Astrocyte of the cerebellum (primary cell): ENCODE results near the gene SNRPA.

Experiments
- DNase-seq: peaks from one replicate; pipeline ENCODE4 v3.0.0-alpha.2; 2011; ENCODE audit warnings: low read depth
- H3K4me3 ChIP-seq: 2 replicates; pipeline ENCODE4 v1.5.1; 2011; ENCODE audit warnings: mild to moderate bottlenecking, low read depth, low read length, moderate library complexity
- CTCF ChIP-seq: IDR thresholded peaks from 2 replicates; pipeline ENCODE4 v1.5.1; 2012; ENCODE audit warnings: low read length, low read depth, moderate library complexity, mild to moderate bottlenecking; ENCODE audit errors: missing control alignments
- in situ Hi-C: cut with HindIII; loops from 2 replicates; pipeline ENCODE4 v1.10.0; 2017; ENCODE audit warnings: low sequenced_read_pairs

The SNRPA gene

DNA sequence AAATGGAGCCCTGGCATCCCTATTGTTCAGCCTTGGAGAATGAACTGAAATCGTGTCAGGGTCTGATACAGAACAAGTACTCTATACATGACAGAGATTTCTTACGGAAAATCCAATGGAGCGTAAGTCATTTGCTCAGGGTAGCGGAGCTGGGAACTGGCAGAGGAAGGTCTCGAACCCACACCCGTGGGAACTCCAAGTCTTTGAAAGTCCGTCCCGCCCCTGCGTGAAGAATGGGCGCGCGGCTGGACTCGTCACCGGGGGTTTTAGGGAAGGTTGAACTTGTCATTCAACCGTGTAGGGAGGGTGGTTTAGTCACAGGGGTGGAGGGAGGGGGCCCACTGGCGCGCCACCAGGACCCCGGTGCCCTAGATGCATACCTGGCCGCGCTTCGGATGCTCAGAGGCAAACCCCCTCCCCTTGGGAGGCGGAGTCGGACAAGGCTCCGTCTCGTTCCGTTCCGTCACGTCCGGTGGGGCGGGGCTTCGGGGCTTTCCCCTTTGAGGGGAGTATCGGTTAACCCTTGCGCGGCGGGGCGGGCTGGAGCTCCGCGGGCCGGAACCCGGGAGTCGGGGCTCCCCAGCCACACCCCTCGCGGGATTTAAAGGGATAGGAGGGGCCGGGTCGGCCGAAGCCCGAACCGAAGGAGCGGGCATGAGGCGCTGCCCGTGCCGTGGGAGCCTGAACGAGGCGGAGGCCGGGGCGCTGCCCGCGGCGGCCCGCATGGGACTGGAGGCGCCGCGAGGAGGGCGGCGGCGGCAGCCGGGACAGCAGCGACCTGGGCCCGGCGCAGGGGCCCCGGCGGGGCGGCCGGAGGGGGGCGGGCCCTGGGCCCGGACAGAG lies 34.3 kb upstream of the SNRPA start, which contains the start of the genes COQ8B and ITPKC:
TSS of gene COQ8B (minus strand) at position 405 of the 843 bp plus-strand sequence. CDS start 2,254 bp downstream, outside the sequence.
TSS of gene ITPKC (plus strand) at position 631 of the 843 bp plus-strand sequence. CDS start at position 655, 24 bp downstream.
- in situ Hi-C loops: no loop called here
- TF ChIP-seq CTCF: no peak
- peak; percentile 96 for DNase-seq
- H3K4me3 ChIP-seq: peak within 1 kb of the TSS; percentile 71

DNA sequence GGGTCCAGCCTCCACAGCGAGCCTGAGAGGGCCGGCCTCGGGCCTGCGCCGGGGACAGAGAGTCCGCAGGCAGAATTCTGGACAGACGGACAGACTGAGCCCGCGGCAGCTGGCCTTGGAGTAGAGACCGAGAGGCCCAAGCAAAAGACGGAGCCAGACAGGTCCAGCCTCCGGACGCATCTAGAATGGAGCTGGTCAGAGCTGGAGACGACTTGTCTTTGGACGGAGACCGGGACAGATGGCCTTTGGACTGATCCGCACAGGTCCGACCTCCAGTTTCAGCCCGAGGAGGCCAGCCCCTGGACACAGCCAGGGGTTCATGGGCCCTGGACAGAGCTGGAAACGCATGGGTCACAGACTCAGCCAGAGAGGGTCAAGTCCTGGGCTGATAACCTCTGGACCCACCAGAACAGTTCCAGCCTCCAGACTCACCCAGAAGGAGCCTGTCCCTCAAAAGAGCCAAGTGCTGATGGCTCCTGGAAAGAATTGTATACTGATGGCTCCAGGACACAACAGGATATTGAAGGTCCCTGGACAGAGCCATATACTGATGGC lies 33.6 kb upstream of the SNRPA start:
- DNase-seq: no peak
- in situ Hi-C loops: no loop called here
- H3K4me3 ChIP-seq: peak overlapping the region; percentile 71
- TF ChIP-seq CTCF: no peak

- in situ Hi-C loops: no loop called here
- H3K4me3 ChIP-seq: peak overlapping the region; percentile 71
- DNase-seq: no peak
- TF ChIP-seq CTCF: no peak
Measured at GRCh38 chr19:40717880-40718773, 32.9 kb upstream of the SNRPA start.

- H3K4me3 ChIP-seq: peak overlapping the region; percentile 71
- no peak for TF ChIP-seq CTCF
- no peak for DNase-seq
- in situ Hi-C loops: no loop called here
Measured at GRCh38 chr19:40718774-40719391, 32.1 kb upstream of the SNRPA start.

DNA sequence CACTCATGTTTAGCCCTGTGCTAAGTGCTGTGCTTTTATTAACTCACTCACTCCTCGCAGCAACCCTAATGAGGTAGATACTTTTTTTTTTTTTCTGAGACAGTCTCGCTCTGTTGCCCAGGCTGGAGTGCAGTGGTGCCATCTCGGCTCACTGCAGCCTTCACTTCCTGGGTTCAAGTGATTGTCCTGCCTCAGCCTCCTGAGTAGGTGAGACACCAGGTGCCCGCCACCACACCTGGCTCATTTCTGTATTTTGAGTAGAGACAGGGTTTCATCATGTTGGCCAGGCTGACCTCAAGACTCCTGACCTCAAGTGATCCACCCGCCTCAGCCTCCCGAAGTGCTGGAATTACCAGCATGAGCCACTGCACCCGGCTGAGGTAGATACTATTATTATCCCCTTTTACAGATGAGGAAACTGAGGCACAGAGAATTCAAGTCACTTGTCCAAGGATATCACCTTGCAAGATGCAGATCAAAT lies 31.5 kb upstream of the SNRPA start:
- TF ChIP-seq CTCF: no peak
- in situ Hi-C loops: no loop called here
- H3K4me3 ChIP-seq: peak overlapping the region; percentile 71
- DNase-seq: no peak

GRCh38 chr19:40721140-40721486 lies 29.9 kb upstream of the SNRPA start:
- H3K4me3 ChIP-seq: no peak overlapping the region
- in situ Hi-C loops: no loop called here
- no peak for TF ChIP-seq CTCF
- DNase-seq: no peak
